ENCODE measurements around the gene STIMATE.

Gene STIMATE

GRCh38 chr3:52926554-52926953, 29.2 kb upstream of the STIMATE start:
- no peak for TF ChIP-seq ZFX (IDR thresholded peaks at IDR 0.05; ENCODE audit: borderline replicate concordance)

GRCh38 chr3:52925405-52926313, 28.3 kb upstream of the STIMATE start:
- H3K27ac ChIP-seq = no peak overlapping the region
- TF ChIP-seq ZFX (IDR thresholded peaks at IDR 0.05; ENCODE audit: borderline replicate concordance) (no peak), CTCF (IDR thresholded peaks at IDR 0.05) (no peak)

More at GRCh38 chr3:52926554-52926953, 29.2 kb upstream of the STIMATE start:
- H3K27ac ChIP-seq = no peak overlapping the region

GRCh38 chr3:52923963-52924362, 26.6 kb upstream of the STIMATE start:
- TF ChIP-seq CTCF (IDR thresholded peaks at IDR 0.05) (no peak), ZFX (IDR thresholded peaks at IDR 0.05; ENCODE audit: borderline replicate concordance) (no peak)
- no peak overlapping the region for H3K27ac ChIP-seq

- no peak overlapping the region for H3K27ac ChIP-seq
- TF ChIP-seq ZFX (IDR thresholded peaks at IDR 0.05; ENCODE audit: borderline replicate concordance) = no peak
- TF ChIP-seq CTCF (IDR thresholded peaks at IDR 0.05) = no peak
Observed at GRCh38 chr3:52920841-52921240, 23.5 kb upstream of the STIMATE start.

GRCh38 chr3:52917044-52917443, 19.7 kb upstream of the STIMATE start:
- no peak overlapping the region for H3K27ac ChIP-seq
- TF ChIP-seq ZFX (IDR thresholded peaks at IDR 0.05; ENCODE audit: borderline replicate concordance) = no peak
- no peak for TF ChIP-seq CTCF (IDR thresholded peaks at IDR 0.05)

- no peak overlapping the region for H3K27ac ChIP-seq
- no peak for TF ChIP-seq CTCF (IDR thresholded peaks at IDR 0.05)
- no peak for TF ChIP-seq ZFX (IDR thresholded peaks at IDR 0.05; ENCODE audit: borderline replicate concordance)
Observed at GRCh38 chr3:52915294-52915693, 17.9 kb upstream of the STIMATE start.

- TF ChIP-seq CTCF (IDR thresholded peaks at IDR 0.05) (no peak), ZFX (IDR thresholded peaks at IDR 0.05; ENCODE audit: borderline replicate concordance) (no peak)
- H3K27ac ChIP-seq = no peak overlapping the region
Observed at GRCh38 chr3:52912885-52913731, 15.8 kb upstream of the STIMATE start.

Data from 22Rv1 (cell line).